Stimulated activated CD8-positive, alpha-beta memory T cell treated with anti-CD3 and anti-CD28 coated beads, Interleukin-4, amount 100 ng/mL, for 24 hours (primary cell): ENCODE results near the gene TFR2.

Experiments
- DNase-seq: peaks from one replicate; pipeline ENCODE4 v3.0.0-alpha.2; 2020; ENCODE audit warnings: low read depth

TFR2 gene

DNA sequence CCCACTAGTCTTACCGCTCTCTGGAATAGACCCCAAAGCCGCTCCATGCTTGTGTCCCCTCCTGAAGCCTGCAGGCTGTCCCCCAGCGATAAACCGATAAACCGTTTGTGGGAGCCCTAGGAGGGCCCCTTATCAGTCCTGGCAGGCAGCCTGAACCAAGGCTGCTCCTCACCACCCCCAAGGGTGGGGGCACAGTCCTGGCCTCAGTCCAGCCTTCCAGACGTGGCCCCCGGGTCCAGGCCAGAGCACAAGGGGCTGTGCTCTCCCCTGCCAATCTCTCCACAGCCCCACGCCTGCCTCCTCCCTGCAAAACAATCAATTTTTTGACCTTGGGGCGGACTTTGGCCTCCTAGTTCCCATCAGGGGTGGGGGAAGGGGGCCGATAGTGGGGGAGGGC is at the start of gene TFR2:
TFR2 (minus strand) TSS at position 90 of the 397 bp plus-strand sequence; CDS start at position 47, 43 bp downstream.
- no peak for DNase-seq

DNA sequence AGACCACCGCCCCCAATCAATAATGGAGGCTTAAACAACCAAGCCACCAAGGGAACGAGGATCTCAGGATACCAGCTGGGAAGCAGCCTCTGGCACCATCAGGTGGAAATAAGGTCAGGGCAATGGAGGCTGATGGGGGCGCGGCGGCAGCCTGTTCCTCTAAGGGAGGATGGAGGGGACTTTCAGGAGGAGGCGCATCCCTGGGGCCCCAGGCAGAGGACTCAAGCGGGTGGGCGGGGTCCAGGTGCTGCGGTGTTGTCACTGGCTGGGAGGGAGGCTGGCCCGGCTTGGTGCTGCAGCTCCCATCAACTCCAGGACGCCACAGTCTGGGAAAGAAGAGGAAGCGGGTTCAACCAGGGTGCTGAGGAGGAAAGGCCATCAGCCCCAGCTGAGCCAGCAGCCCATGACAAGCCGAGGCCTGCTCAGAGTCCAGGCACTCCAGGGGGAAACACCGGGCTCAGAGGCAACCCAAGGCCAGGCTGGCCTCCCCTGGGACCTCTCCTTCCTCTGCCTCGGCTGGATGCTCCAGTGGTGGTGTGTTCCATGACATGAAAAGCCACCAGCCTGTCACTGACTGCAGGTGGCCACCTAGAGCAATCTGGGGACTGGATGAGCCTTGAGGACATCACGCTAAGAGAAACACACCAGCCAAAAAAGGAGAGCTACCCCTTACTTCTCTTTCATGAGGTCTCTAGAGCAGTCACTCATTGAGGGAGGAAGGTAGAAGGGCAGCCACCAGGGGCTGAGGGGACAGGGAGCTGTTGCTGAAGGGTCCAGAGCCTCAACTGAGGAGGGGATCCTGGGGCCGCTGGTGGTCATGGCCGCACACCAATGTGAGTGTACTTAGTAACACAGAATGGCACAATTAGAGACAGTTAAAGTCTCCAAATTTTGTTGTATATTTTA is 48.1 kb upstream of the TFR2 start:
- DNase-seq = no peak

DNA sequence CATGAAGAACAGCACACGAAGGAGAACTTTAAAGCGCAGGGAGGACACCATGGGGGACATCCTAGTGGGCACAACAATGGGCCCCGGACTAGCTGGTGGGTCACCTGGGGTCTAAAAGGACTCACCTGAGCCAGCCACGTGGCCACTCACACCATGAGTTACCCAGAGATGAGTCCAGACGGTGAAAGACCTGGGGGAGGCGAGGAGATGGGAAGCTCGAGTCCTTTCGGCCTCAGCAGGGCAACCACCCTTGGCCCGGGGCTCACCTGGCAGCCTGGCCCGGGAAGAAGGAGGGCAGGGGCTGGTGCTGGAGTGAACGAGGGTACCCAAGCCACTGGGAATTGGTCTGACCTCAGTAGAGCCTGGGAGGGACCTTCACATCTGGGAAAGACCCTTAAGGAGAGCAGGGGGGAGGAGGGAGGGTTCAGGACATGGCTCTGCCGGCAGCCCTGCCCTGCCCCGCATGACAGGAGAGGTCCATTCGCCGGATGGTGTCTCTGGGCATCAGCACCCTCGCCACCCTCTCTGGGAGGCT is 47.0 kb upstream of the TFR2 start:
- DNase-seq = no peak

DNA sequence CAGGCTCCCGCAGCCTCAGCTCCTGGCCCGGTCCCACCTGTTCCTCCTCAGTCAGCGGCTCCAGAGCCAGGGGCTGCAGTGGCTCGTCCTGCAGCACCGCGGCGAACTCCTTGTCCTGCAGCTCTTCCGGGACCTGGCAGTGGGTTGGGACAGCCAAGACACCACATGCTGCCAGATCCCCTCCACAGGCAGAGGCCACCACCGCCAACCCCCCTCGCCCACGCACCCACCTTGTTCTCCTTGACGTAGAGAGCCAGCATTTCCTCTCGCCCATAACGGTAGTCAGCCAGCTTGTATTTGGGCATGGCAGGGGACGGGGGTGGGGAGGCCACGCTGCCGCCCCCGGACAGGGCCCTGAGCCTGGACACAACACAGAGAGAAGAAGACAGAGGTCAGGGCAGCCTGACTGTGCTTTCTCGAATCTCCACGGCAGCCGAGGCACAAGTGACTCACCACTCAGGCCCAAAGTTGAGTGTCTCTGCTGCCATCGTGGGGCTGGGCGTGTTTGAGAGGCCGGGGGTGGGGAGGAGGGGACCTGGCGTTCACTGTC is 46.5 kb upstream of the TFR2 start:
- DNase-seq = no peak

DNA sequence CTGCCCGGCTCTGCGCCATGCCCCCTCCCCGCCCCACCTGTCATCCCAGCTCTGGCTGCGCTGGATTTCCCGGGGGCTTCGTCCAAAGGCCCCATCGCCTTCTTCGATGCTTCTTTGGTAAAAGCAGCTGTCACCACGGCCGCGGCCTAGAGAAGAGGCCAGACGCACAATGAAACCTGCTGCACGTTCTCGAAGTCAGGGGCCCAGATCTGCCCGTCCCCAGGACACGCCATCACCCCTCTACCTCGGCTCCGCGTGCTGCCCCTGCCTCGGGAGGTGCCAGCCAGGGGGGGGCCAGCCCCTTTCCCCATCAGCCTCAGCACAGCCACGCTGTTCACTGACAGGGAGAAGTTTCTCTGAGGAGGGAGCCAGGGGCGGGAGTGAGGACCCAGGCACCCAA is 45.9 kb upstream of the TFR2 start:
- DNase-seq = no peak

DNA sequence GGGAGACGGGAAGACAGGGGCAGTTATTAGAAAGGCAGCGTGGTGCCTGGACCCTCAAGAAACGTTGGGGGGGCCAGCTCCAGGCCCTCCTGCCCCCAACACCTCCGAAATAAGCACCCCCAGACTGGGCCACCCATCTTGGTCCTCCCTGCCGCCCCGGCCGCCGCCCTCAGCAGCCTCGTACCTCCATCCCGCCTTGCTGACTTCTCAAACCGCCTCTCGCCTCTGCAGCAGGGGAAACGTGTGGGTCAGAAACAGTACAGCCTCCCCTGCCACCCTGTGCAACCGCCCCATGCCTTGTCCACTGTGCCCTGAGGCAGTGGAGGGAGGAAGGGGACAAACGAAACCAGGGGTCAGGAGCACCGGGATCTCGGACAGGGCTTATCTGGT is 45.5 kb upstream of the TFR2 start:
- no peak for DNase-seq

DNA sequence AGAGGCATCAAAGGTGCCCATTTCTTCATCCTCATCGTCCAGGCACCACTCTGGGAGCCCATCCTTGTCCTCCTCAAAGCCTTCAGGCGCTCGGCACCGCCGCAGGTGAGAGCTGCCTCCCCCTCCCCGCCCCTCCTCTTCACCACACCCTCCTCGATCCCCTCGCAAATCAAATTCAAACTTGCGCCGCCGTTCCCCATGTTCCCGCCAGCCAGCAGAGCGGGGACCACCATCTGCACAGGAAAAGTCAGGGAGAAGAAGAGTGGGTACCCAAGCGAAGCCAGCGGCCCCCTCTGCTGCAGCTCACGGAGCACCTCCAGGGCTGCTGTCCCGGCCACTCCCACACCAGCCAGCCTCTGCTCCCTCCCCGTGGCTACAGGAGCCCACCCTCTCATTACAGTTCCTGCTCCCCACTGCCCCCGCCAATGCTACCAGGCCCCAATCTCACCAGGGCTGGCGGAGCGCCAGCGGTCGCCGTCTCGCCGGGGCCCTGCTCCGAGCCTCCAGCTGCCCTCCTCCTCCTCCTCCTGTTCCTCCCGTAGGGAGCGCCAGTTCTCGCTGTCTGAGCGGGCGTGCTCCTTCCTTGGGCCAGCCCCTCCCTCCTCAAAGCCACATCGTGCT is 45.0 kb upstream of the TFR2 start:
- no peak for DNase-seq

DNA sequence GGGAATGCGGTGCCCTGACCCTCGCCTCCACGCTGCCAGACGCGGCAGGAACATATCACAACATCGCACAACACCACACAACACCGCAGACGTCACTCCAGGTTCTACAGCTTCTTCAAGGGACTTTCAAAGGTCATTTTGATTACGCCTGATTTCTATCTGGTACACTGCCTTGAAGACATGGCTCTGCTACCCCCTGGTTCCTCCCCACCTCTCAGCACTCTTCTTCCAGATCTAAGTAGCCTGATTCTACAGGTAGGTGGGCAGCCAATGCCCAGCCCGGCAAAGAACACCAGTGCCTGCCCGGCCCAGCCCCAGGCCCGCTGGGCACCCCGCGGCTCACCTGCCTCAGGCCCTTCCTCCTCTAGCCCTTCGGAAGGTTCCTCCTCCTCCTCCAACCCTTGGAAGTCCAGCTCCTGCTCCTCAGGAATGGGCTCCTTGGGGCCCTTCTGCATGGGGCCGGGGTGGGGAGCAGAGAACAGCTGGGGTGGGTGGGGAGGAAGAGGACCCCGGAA is 44.3 kb upstream of the TFR2 start:
- no peak for DNase-seq

DNA sequence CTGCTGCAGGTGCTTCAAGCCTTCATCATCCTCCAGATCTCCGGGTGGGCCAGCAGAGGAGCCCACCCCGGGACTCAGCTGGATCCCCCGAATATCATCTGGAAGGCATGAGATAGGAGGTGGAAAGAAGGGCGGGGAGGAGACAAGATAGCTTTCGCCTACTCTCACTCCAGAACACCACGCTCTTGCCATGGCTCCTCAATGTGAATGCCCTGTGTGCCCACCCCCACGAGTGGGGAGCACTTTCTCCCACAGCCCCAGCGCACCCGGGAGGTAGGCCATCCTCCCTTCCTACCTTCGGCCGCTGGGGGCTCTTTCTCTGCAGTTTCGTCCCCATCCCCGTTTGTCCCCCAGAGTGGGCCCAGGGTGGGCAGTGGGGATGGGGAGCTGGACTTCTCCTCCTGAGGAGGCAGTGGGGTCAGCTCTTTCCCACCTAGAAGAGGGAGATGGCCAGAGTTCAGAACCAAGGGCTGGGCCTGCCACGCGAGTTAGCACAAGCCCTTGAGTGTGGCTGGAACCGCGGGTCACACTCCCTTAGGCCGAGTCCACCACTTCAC is 43.8 kb upstream of the TFR2 start:
- DNase-seq = no peak

DNA sequence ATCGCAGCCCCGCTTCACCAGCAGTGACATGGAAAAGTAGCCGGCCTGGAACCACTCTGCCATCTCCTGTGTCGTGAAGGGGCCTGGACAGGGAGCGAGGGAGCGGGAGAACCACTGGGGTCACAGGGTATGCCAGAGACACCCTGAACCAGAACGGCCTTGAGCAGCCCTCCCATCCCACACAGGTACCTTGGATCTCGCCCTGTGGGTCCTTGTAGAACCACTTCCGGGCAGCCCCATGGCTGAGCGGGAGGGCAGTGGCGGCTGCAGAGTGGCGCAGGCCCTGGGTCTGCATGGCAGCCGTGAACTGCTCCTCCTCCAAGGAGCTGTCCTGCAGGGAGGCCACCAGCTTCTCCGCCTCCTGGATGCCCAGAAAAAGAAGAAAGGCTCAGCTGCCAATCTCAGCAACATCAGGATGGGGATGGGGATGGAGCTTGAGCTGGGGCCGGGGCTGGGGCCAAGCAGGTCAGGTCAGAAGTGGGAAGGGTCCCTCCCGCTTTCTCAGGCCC is 43.2 kb upstream of the TFR2 start:
- DNase-seq = no peak

DNA sequence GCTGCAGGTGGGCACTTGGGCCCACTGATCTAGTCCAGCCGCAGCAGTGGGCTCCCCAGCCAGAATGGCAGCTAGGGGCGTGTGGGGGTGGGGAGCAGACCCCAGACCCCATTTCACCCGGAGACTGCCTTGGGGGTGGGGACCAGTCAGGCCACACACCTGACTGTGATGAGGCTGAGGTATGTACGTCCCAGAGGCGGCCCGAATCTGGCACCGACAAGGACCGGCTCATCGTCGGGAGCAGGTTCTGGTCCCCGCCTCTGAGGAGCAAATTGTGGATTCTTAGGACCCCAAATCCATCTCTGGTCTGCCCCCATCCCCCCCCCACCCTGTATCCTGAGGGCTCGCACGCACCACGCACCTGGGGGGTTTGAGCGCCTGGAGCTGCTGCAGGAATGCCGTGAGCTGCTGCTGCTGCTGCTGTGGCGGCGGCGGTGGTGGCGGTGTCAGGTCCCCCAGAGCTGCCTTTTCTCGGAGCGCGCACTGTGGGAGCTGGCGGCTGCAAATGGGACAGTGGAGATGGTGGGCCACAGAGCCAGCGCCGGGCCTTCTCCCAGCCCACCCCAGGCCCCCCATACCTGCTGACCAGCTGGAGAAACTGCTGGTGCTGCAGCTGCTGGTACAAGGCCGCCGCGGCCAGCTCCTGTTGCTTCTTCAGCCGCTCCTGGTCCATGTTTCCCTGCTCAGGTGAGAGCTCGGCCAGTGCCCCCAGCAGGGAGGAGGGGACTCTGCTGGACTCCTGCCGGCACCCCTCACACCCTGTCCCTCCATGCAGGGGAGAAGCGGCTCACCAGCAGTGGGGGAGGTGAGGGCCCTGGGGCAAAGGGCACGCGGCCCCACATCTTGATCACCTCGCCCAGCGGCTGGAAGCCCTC is 42.5 kb upstream of the TFR2 start:
- DNase-seq = no peak

DNA sequence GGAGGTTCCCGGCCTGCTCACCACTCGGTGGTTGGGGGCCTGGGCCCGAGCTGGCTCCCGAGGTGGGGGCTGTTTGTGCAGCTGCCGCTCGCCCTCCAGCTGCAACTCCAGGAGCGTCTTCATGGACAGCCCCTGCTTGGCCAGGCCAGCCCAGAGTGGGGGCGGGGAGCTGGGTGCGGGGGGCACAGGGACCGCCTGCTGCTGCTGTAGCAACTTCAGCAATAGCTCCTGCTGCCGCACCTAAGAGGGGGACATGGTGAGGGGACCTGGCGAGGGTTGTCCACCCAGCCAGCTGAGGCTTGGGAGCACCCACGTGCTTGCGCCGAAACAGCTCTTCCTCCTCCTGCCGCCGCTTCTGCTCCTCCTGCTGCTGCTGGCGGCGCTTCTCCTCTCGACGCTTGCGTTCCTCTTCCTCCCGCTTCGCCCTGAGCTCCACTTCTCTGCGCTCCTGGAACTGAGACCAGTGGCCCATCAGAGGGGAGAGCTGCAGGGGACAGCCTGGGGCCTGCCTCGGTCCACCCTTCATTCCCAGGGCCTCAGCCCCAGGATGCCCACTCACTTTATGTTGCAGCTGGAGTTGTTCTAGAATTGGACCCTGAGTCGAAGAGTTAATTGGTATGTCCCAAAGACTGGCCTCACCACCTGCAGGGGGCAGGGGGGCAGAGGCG is 41.8 kb upstream of the TFR2 start:
- DNase-seq = no peak

DNA sequence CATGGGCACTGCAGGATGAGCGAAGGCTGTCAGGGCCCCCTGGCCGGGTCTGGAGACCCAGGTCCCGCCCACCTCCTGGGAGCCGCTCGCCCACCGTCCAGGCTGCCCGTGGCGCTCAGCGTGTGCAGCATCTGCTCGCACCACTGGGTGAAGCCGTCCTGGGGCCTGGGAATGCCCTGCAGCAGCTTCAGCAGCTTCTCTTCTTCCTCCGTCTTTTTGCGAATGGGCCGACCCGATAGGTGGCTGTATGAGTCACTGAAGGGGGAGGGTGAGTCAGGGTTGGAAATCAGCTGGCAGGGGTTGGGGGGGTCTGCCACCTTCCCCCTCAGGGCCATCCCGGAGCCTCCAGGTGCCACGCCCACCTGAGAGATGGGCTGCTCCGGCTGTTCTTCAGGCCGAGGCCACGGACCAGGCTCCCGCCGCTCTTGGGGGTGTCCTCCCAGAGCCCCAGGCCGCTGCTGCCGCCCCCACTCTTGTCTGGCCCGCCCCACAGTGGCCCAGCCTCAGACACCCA is 40.9 kb upstream of the TFR2 start:
- DNase-seq = no peak

DNA sequence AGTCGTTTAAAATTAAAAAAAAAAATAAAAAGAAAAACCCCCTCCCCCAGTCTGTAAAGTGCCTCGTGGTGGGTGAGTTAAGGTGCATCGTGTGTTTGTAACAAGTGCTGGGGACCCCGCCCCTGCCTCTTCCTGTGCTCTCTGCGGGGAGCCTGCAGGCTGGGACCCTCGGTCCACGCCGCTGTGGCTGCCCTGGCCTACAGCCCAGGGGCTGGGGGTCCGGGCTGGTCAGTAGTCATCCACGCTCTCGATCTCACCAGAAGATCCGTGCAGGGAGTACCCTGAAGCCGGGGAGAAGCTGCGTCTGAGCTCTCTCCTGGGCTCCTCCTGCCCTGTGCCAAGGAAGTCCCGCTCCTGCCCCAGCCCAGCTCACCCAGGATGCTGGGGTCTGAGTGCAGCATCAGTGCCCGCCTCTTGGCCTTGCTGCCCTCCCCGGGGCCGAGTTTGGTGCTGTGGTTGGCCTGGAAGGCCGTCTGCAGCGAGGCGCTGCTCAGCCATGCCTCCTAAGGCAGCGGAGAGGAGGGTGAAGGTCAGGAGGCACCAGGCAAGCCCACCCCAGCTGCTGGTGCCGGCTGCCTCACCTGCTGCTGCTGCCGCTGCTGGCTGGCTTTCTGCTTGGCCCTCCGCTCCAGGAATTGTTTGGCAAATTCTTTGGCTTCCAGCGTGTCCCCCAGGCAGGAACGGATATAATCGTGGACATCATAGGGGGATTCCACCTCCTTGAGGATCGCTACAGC is 40.3 kb upstream of the TFR2 start:
- no peak for DNase-seq

DNA sequence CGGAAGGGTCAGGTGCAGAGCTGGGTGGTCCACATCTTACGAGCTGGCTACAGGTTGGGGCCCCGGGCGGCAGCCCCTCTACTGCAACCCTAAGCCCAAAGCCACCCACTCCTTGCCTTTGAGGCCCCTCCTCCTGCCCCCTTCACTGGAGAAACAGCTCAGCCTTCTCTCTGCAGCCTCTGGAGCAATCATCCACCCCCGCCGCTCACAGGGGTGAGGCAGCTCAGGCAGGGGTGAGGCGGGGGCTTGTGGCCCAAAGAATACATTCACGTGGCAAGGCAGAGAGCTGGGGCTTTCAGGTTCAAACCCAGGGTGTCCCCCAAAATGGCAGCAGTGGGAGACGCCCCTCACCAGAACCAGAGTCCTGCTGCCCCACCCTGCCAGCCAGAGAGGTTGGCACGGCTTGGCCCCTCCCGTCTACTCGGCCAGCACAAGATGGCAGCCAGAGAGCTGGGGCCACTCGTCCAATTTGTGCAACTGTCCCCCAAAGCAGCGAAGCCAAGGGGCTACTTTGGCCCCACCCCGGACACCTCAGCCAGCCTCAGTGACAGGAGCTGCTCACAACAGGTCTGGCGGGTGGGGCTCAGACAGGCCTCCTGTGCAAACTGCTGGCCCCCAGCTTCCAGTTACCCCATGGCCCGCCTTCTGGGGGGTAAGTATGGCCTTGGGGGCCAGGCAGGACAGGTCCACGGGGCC is 39.4 kb upstream of the TFR2 start:
- no peak for DNase-seq

DNA sequence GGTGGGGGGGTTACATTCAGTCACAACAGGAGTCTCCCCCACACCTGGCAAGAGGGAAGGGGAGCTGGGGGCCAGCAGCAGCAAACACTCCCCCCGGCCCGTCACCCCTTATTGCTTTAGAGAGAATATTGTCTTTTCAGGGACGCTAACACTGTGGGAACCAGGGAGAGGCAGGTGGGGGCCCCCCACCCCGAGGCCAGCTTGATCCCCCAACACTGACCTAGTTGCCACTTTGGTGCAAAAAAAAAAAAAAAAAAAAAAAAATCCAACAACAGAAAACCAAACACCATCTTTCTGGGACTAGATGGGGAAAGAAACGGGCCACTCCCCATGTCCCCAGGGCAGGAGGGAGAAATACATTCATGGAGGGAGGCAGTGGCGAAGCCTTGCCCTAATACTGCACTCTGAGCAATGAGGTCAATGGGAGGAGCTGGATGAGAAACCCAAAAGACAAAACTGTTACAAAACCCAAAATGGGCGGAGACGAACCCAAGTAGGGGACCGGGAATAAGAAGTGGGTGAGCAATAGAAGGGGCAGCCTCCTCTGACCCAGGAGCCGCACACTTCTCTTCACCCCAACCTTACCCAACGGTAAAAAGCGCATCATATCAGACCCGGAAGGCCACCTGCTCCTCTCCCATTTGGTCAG is 38.7 kb upstream of the TFR2 start:
- no peak for DNase-seq

DNA sequence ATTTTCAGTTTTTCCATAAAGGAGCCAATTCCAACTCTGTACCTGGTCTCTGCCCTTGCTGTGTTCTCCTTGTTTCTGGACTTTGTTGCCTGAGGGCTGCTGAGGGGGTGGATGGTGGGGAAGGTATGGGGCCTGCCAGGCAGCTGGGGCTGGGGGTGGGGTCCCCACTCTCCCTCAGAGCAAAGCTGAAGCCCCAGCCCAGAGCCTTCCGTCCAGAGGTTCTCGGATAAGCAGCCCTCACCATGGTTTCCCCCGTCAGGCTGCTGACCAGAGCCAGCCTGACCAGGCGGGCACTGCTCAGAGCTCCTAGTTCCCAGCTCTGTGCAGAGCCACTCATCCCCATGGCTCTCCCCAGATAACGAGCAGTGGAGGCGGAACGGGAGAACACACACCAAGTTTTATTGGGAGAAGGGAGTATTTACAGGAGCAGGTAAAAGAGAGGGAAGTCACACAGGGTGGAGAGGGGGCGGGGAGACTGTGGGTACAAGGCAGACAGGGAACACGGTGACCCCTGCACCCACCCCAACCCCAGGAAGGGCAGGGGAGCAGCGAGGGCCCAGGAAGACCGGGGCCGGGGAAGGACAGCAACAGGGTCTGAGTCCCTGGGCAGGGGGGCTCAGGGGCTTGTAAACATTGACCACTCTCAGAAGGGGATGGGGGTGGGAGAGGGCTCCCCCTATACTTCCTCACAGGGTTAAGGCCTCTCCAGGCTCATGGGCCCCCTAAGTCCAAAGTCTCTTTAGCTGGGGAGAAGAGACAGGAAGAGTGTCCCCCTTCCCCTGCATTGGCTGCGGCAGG is 38.0 kb upstream of the TFR2 start:
- DNase-seq = no peak
